OCI-M2 (cell line): Measurements from ENCODE around the gene TMEM263.
"Not testable (repeated sequence)": the region's sequence is repeated elsewhere in the genome, so short reads cannot be mapped to it uniquely, and the experiment has no call there.

Experiments used
- DNase-seq: peaks from one replicate; lab custom pipeline; 2025; ENCODE audit not compliant: unreplicated experiment; lab: John Stamatoyannopoulos, UW

TMEM263 gene

DNA sequence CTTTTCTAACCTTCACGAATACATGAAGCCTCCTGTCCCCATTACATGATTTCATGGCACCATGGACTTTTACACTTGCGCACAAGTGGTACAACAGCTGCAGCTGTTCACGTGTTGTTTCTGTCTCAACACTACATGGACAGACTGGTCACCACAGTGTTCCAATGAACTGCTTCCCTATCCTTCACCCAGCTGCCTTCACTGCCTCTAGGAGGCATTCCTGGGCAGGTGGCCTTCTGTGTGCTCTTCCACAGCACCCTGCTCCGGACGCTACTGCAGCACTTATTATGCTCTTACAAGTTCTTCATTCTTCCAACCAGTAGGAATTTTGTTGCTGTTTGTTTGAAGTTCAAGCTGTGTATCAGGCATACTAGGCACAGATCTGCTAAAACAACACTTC lies 29.8 kb downstream of the TMEM263 start:
- DNase-seq: no peak

DNA sequence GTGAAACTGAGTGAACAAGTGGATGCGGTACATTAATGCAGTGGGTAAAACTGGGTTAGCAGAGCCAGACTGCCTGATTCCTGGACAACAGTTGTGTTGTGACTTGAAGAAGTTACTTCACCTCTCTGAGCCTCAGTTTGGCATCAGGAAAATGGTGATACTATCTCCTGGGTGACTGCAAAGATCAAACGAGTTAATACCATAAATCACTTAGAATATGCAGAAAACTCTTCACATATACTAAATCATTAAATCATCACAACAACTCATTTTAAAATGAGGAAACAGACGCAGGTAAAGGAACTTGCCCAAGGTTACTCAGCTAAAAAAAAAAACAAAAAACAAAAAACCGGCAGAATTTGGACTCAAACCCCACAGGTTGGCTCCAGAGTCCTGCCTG lies 30.4 kb downstream of the TMEM263 start:
- no peak for DNase-seq

DNA sequence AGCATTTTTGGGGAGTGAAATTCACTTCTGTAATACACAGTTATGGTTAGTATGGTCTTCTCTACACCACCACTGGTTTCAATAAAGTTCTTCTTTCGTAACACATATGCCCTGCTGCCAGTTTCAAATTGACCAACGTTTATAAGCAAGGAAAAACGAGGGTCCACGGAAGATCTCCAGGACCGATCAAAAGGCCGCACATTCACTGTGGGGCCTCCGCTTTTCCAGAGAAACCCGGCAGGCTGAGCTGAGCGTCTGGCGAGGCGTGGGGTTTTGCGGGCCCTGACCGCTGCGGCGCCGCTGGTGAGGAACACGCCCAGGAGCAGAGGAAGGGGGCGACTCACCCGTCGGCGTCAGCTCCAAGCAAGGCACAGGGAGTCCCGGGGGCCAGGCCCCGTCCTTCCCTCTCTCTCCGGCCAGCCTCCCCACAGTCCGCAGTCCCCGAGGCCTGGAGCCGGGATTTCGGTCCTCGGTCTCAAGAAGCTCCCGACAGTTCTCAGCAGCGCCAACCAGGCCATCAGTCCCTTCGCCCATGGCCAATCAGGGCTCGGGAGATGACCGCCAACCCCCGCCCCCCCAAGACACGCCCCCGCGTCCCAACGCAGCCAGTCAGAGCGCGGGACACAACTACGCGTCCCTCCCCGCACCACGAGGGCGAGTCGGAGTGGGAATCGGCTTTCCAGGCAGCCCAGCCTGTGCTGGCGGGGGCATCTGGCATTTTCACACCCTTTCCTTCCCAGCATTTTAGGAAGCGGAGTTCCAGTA lies 31.1 kb downstream of the TMEM263 start, which contains the start of gene MTERF2:
TSS of gene MTERF2 (minus strand) at position 522 of the 765 bp plus-strand sequence. CDS start 8,432 bp downstream, outside the sequence.
- DNase-seq: peak; percentile 40

DNA sequence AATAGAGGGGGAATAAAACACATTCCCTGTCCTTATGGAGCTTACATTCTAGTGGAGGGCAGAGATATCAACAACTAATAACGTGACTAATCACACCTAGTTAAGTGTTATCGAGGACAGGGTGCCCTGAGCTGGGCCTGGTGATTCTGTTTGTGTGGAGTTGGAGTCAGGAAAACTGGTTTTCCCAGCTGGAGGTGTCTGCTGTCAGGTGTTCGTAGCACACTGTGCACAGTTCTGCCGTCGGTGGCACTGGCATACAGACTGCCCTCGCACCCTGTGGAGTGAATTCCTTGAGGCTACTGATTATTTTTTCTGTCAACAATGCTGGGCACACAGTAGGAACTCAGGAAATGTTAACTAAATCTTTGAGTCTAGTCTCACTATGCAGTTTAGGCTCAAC lies 32.1 kb downstream of the TMEM263 start:
- DNase-seq: no peak

DNA sequence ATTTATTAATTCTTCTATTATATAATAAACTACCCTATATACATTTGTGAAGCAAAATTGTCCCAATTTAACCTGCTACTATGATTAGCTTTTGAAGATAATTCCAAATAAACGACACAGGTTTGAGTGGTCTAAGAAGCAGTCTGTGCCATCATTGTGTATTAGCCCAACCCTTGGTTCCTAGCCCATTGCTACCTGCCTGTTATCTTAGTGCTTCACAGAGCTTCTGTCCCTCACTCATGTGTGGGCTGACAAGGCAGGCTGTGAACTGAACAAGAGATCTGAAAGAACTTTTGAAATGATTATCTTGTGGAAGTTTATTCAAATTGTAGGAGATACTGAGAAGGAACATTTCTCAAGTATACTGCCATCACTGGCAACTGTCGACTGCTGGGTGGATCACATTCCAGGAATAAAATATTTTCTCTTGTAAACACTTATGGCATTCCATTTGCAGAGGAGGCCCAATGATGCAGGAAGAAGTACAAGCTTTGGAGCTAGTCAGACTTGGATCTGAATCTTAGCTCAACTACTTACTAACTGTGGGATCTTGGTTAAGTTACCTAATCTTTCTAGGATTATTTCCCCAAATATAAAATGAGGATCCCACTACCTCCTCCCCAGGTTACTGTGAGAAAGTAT lies 39.0 kb downstream of the TMEM263 start:
- DNase-seq: no peak

DNA sequence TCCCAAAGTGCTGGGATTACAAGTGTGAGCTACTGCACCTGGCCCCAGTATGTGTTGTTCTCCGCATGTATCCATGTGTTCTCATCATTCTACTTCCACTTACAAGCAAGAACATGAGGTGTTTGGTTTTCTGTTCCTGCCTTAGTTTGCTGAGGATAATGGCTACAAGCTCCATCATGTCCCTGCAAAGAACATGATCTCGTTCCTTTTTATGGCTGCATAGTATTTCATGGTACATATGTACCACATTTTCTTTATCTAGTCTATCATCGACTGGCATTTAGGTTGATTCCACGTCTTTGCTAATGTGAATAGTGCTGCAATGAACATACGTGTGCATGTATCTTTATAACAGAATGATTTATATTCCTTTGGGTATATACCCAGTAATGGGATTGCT lies 40.4 kb downstream of the TMEM263 start:
- DNase-seq: not testable (repeated sequence)

DNA sequence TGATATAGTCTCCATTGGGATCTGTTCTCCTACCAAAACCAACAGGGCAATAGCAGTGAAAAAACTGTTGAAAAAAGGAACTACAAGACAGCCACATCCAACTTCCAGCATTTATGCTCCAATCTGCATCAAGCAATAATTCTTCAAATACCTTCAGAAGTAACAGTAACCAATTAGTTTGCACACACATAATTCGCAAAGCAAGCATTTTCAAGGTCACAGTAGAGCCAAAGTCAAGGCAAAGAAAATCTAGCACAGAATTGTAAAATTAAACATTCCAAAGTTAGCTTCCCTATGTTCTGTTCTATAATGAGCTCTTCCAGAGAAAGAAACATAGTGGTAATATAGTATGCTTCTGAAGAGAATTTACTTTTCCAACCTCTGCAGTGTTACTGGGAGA lies 42.2 kb downstream of the TMEM263 start:
- no peak for DNase-seq

DNA sequence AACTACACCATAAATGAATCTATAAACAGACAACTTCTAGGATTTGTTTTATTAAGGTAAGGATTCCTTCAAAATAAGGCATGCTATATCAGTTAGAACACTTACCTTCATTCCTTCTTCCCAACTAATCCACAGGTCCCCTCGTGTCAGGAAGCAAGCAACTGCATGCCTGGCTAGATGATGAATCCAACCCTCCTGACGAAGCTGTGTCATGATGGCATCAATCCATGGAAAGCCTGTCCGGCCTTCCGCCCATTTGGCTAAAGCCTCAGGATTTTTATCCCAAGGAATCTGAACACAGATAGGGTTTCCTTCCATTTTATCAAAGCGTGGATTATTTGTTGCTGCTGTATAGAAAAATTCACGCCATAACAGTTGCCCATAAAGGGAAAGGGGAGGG lies 43.7 kb downstream of the TMEM263 start:
- DNase-seq: no peak

DNA sequence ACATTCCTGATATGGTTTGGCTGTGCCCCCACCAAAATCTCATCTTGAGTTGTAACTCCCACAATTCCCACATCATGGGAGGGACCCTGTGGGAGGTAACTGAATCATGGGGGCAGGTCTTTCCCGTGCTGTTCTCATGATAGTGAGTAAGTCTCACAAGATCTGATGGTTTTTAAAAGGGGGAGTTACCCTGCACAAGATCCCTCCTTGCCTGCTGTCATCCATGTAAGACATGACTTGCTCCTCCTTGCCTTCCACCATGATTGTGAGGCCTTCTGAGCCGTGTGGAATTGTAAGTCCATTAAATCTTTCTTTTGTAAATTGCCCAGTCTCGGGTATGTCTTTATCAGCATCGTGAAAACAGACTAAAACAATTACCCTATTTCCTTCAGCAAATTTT lies 47.0 kb downstream of the TMEM263 start:
- DNase-seq: not testable (repeated sequence)

DNA sequence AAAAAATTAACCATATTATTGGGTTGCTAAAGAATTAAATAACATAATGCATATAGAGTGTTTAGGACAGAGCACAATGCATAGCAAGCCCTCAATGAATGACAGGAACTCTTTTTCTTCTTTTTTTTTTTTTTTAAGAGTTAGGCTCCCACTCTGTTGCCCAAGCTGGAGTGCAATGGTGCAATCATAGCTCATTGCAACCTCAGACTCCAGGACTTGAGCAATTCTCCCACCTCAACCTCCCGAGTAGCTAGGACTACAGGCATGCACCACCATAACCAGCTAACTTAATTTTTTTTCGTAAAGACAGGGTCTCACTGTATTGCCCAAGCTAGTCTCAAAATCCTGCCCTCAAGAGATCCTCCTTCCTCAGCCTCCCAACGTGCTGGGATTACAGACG lies 51.7 kb downstream of the TMEM263 start:
- no peak for DNase-seq

DNA sequence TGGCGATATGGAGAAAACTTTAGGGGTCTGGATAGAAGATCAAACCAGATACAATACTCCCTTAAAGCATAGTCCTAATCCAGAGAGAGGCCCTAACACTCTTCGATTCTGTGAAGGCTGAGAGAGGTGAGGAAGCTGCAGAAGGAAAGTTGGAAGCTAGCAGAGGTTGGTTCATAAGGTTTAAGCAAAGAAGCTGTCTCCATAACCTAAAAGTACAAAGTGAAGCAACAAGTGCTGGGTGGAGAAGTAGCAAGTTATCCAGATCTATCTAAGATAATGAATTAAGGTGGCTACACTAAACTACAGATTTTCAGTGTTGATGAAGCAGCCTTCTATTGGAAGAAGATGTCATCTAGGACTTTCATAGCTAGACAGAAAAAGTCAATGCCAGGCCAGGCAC lies 55.8 kb downstream of the TMEM263 start:
- no peak for DNase-seq

DNA sequence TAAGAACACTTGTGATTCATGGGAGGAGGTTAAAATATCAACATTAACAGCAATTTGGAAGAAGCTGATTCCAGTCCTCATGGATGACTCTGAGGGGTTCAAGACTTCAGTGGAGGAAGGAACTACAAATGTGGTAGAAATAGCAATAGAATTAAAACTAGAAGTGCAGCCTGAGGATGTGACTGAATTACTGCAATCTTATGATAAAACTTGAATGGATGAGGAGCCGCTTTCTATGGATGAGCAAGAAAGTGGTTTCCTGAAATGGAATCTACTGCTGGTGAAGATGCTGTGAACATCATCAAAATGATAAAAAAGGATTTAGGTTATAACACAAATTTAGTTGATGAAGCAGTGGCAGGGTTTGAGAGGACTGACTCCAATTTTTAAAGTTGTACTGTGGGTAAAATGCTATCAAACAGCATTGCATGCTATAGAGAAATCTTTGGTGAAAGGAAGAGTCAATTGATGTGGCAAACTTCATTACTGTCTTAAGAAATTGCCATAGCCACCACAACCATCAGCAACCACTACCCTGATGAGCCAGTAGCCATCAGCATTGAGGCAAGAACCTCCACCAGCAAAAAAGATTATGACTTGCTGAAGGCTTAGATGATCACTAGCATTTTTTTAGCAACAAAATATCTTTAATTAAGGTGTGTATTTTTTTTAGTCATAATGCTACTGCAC lies 57.2 kb downstream of the TMEM263 start:
- DNase-seq: no peak

DNA sequence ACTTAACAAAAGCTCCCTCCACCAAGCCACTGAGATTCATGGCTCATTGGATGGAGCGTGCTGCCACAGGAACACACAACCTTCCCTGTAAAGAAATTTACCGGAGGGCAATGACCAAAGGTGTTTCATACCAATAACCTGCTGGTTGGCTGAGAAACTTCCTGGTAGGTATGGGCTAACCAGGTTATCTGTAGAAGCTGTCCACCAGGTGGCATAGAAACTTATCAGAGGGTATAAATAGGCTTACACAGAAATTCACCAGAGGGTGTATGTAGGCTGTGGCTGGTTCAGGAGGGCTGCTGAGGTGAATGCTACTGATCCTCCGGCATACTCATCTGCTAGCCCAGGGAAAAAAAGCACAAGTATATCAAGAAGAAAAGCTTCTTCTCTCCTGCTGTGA lies 58.3 kb downstream of the TMEM263 start:
- DNase-seq: no peak

DNA sequence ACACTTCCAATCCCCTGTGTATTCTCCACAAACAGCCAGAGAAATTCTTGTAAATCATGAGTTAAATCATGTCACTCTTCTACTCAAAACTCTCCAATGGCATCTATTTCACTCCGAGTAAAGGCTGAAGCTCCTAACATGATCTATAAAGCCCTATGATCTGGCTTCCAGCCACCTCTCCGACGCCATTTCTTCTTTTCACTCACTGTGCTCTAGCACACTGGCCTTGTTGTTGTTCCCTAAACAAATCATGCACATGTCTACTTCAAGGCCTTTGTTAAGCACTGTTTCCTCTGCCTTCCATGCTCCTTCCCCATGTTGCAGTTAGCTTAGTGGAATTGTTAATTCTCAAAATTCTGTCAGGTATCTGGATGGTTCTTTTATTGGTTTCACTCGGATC lies 61.3 kb downstream of the TMEM263 start:
- DNase-seq: no peak

DNA sequence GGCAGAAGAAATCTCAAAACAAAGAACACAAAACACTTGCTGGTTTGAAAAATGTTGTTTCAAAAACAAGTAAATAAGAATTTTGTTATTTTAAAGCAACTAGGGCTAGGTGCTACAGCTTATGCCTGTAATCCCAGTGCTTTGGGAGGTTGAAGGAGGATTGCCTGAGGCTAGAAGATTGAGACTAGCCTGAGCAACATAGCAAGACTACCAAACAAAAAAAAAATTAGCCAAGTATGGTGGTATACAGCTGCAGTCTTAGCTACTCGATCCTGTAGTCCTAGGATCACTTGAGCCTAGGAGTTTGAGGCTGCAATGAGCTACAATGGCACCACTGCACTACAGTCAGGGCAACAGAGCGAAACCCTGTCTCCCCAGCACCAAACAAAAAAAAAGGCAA lies 63.8 kb downstream of the TMEM263 start:
- DNase-seq: no peak
